AG09309 (cell line): ENCODE data around the gene PCAT7.
"Not testable (repeated sequence)": the region's sequence is repeated elsewhere in the genome, so short reads cannot be mapped to it uniquely, and the experiment has no call there.

Source experiments
- DNase-seq: peaks from one replicate; pipeline ENCODE4 v3.0.0-alpha.2; 2010; ENCODE audit warnings: low read depth
- H3K4me3 ChIP-seq: 2 replicates; pipeline ENCODE4 v1.5.1; 2011; ENCODE audit warnings: mild to moderate bottlenecking, low read depth, low read length, moderate library complexity; ENCODE audit not compliant: control insufficient read depth
- CTCF ChIP-seq: IDR thresholded peaks from 2 replicates; pipeline ENCODE4 v1.5.1; 2011; ENCODE audit warnings: mild to moderate bottlenecking, low read depth, low read length, inconsistent platforms; ENCODE audit not compliant: insufficient read depth, control insufficient read depth; ENCODE audit errors: missing control alignments

Gene PCAT7

GRCh38 chr9:94534901-94535300, 20.0 kb upstream of the PCAT7 start:
- TF ChIP-seq CTCF: no peak
- DNase-seq: no peak

GRCh38 chr9:94538908-94539307, 16.0 kb upstream of the PCAT7 start:
- no peak for DNase-seq
- no peak for TF ChIP-seq CTCF
- no peak overlapping the region for H3K4me3 ChIP-seq

More at GRCh38 chr9:94534901-94535300, 20.0 kb upstream of the PCAT7 start:
- H3K4me3 ChIP-seq: no peak overlapping the region

- H3K4me3 ChIP-seq, DNase-seq: not testable (repeated sequence)
Measured at GRCh38 chr9:94544335-94544734, 10.5 kb upstream of the PCAT7 start.

GRCh38 chr9:94545940-94546339, 8.9 kb upstream of the PCAT7 start:
- DNase-seq: no peak
- no peak overlapping the region for H3K4me3 ChIP-seq
- TF ChIP-seq CTCF: no peak

- H3K4me3 ChIP-seq: no peak overlapping the region
- no peak for DNase-seq
- no peak for TF ChIP-seq CTCF
Measured at GRCh38 chr9:94553029-94553938, 1.6 kb upstream of the PCAT7 start.

GRCh38 chr9:94554078-94554438, 825 bp upstream of the PCAT7 start:
- no peak overlapping the region for H3K4me3 ChIP-seq
- no peak for DNase-seq
- TF ChIP-seq CTCF: no peak

- no peak overlapping the region for H3K4me3 ChIP-seq
- no peak for DNase-seq
- no peak for TF ChIP-seq CTCF
Measured at GRCh38 chr9:94557376-94557775, 2.5 kb downstream of the PCAT7 start.
